ENCODE measurements around the gene EPHA4. TPM values are rescaled to one million over a fixed set of nuclear protein-coding genes. Genes with fewer than 3 reads are reported as not detected.

The EPHA4 gene
- total RNA-seq, 2 donors from 2014 or later = 12.0 to 88.8 TPM

DNA sequence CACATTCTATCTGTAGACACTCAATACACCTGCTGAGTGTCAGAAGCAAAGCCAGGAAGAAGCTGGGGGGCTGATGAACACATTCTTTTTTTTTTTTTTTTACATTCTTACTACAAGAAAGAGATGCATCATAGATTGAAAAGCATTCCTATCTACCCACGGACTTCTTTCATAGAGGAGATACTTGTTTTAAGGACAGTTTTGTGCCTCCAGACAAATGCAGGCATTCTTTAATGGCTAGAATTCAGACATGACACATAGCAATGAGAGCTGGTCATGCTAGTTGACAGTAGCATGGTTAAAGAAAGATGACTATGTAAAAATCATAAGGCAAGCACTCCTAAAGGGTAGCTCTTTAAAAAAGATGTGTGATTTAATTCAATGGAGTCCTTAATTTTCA is 110.2 kb downstream of the EPHA4 start:
- no peak overlapping the region for H3K27ac ChIP-seq
- no peaks in the 10 kb centered on the region for H3K27me3 ChIP-seq (replicated peaks; ENCODE audit: insufficient read depth)
- TF ChIP-seq POLR2AphosphoS5 (IDR thresholded peaks at IDR 0.05) = no peak
- TF ChIP-seq, protein P1, sequence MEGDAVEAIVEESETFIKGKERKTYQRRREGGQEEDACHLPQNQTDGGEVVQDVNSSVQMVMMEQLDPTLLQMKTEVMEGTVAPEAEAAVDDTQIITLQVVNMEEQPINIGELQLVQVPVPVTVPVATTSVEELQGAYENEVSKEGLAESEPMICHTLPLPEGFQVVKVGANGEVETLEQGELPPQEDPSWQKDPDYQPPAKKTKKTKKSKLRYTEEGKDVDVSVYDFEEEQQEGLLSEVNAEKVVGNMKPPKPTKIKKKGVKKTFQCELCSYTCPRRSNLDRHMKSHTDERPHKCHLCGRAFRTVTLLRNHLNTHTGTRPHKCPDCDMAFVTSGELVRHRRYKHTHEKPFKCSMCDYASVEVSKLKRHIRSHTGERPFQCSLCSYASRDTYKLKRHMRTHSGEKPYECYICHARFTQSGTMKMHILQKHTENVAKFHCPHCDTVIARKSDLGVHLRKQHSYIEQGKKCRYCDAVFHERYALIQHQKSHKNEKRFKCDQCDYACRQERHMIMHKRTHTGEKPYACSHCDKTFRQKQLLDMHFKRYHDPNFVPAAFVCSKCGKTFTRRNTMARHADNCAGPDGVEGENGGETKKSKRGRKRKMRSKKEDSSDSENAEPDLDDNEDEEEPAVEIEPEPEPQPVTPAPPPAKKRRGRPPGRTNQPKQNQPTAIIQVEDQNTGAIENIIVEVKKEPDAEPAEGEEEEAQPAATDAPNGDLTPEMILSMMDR (IDR thresholded peaks at IDR 0.05) = no peak
- no peak for TF ChIP-seq POLR2A (IDR thresholded peaks at IDR 0.05)
- no peak for DNase-seq (ENCODE audit: low spot score)
- 75% methylated on average over 1 of the region's 1 CpG for WGBS
- no peaks in the 10 kb centered on the region for H3K9me3 ChIP-seq
- intact Hi-C loops (cut with DNase I) = no loop called here
- H3K4me3 ChIP-seq = no peak overlapping the region
- H3K36me3 ChIP-seq = no peaks in the 10 kb centered on the region
- H3K4me1 ChIP-seq (replicated peaks) = no peaks in the 10 kb centered on the region

DNA sequence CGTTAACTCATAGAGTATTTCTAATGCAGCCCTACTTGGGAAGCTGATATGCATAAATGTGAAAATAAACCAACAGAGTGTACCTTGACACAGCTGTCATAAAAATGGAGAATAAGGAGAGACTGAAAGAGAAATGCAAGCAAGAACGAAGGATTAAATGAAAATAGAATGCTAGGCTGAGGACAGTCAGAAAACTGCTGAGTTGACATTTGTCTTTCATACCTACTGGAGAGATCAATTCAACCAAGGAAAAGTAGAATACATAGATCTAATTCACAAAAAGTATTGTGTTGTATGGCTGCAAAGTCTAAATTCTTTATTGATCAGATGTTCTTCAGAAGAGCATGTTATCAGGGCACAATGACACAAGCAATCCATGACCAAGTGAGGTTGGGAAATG is 112.0 kb downstream of the EPHA4 start:
- H3K27me3 ChIP-seq (replicated peaks; ENCODE audit: insufficient read depth) = no peaks in the 10 kb centered on the region
- WGBS = 96% methylated on average over 2 of the region's 2 CpGs

DNA sequence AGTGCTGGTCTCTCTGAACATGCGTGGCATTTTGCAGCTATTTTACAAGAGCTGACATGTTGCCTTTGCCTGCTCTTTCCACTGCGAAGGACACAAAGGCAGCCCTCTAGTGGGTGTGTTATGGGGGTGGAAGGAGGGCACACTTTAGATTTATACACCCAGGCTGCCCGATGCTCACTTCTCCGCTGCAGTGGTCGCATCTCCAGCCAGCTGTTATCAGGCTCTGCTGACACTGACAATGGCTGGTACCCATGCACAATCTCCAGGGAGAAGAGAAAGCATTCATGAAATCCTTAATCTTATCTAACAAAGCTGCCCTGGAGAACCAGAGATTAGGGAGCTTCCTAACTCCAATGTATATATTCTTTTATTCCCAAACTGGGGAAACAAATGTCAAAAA is 113.5 kb downstream of the EPHA4 start:
- Histone ChIP-seq H3K9me3 (no peaks in the 10 kb centered on the region), H3K36me3 (no peaks in the 10 kb centered on the region), H3K27ac (no peak overlapping the region), H3K4me3 (no peak overlapping the region), H3K4me1 (replicated peaks) (no peaks in the 10 kb centered on the region), H3K27me3 (replicated peaks; ENCODE audit: insufficient read depth) (no peaks in the 10 kb centered on the region)
- no peak for DNase-seq (ENCODE audit: low spot score)
- intact Hi-C loops (cut with DNase I) = no loop called here
- 46% methylated on average over 5 of the region's 5 CpGs for WGBS
- TF ChIP-seq POLR2A (IDR thresholded peaks at IDR 0.05) (no peak), POLR2AphosphoS5 (IDR thresholded peaks at IDR 0.05) (no peak)
- TF ChIP-seq, protein P1 (IDR thresholded peaks at IDR 0.05) = no peak

More for the DNA sequence above, 112.0 kb downstream of the EPHA4 start:
- TF ChIP-seq POLR2A (IDR thresholded peaks at IDR 0.05) = no peak
- TF ChIP-seq, protein P1 (IDR thresholded peaks at IDR 0.05) = no peak
- no peak for TF ChIP-seq POLR2AphosphoS5 (IDR thresholded peaks at IDR 0.05)
- H3K27ac ChIP-seq = no peak overlapping the region
- H3K4me3 ChIP-seq = no peak overlapping the region
- H3K36me3 ChIP-seq = no peaks in the 10 kb centered on the region
- DNase-seq (ENCODE audit: low spot score) = no peak
- no peaks in the 10 kb centered on the region for H3K9me3 ChIP-seq
- no peaks in the 10 kb centered on the region for H3K4me1 ChIP-seq (replicated peaks)
- intact Hi-C loops (cut with DNase I) = no loop called here

DNA sequence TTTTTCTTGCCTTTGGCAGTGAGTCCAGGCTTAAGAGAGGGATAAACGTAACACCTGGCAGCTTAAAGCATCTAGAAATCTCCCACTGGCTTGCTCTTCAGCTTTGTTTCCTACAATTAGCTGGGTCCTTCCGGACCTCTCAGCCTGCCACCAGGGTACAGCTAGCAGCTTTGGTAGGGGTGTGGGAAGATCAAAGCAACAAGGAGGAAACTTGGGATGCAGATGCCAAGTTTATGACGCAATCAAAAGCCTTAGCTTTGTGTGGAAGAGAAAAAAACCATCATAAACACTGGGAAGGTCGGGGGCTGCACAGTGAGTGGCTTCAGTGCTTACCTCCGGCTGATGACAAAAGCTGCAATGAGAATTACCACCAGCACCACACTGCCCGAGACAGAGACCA is 116.9 kb downstream of the EPHA4 start:
- intact Hi-C loops (cut with DNase I) = no loop called here
- Histone ChIP-seq H3K9me3 (no peaks in the 10 kb centered on the region), H3K4me3 (no peak overlapping the region), H3K27me3 (replicated peaks; ENCODE audit: insufficient read depth) (no peaks in the 10 kb centered on the region), H3K4me1 (replicated peaks) (no peaks in the 10 kb centered on the region), H3K36me3 (no peaks in the 10 kb centered on the region), H3K27ac (no peak overlapping the region)
- WGBS = 46% methylated on average over 6 of the region's 6 CpGs
- no peak for DNase-seq (ENCODE audit: low spot score)
- TF ChIP-seq, protein P1 (IDR thresholded peaks at IDR 0.05) = no peak
- TF ChIP-seq POLR2AphosphoS5 (IDR thresholded peaks at IDR 0.05) = no peak
- TF ChIP-seq POLR2A (IDR thresholded peaks at IDR 0.05) = no peak

DNA sequence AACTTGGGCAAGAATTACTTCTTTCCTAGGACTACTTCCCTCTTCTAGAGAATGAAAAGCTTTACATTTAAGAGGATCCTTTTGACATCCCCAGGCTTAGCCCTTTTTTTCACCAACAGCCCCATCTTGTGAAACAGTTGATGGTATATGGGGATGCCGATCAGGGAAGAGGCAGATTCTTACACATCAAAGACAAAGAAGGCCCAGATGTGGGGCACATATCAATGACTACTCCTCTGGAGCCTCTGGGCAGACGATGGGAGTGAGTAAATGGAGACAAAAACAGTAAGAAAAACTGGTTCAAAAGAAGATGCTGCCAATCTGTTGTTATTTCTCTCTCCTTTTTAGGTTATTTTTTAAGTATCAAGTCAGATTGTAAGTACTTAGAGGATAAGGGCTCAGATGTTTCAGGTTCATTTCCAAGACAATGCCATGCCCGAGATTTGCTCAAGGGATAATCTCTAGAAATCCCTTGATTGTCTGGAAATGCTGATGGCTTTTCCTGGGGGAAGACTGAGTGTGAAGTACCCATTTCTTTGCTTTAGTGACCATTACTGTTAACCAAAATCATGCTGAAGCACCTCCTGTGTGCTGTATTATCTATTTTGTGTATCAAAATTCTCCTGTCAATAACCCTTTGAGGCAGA is 117.5 kb downstream of the EPHA4 start:
- H3K36me3 ChIP-seq = no peaks in the 10 kb centered on the region
- H3K9me3 ChIP-seq = no peaks in the 10 kb centered on the region
- WGBS = 95% methylated on average over 3 of the region's 3 CpGs
- H3K27me3 ChIP-seq (replicated peaks; ENCODE audit: insufficient read depth) = no peaks in the 10 kb centered on the region
- no peaks in the 10 kb centered on the region for H3K4me1 ChIP-seq (replicated peaks)
- H3K27ac ChIP-seq = no peak overlapping the region
- no peak overlapping the region for H3K4me3 ChIP-seq
- intact Hi-C loops (cut with DNase I) = no loop called here
- DNase-seq (ENCODE audit: low spot score) = no peak
- TF ChIP-seq POLR2A (IDR thresholded peaks at IDR 0.05) = no peak
- TF ChIP-seq, protein P1 (IDR thresholded peaks at IDR 0.05) = no peak
- no peak for TF ChIP-seq POLR2AphosphoS5 (IDR thresholded peaks at IDR 0.05)

Data from prostate gland (tissue), 2 donors.